Mononuclear cell (primary cell): ENCODE data around the gene WDR37. TPM values are rescaled to one million over a fixed set of nuclear protein-coding genes. Genes with fewer than 3 reads are reported as not detected.

ENCODE experiments used
- H3K27me3 ChIP-seq: 2 replicates; pipeline ENCODE4 v1.6.0; 2011; ENCODE audit warnings: low read length, control low read depth; ENCODE audit not compliant: insufficient read depth
- H3K4me1 ChIP-seq: 2 replicates; pipeline ENCODE4 v1.5.1; 2011; ENCODE audit warnings: mild to moderate bottlenecking, low read length, control low read depth; ENCODE audit not compliant: insufficient read depth
- H3K4me3 ChIP-seq: 2 replicates; pipeline ENCODE4 v1.5.1; 2011; ENCODE audit warnings: mild to moderate bottlenecking, low read length, moderate library complexity
- H3K9me3 ChIP-seq: 2 replicates; pipeline ENCODE4 v1.5.1; 2011; ENCODE audit warnings: low read depth, mild to moderate bottlenecking, control low read depth, low read length
- total RNA-seq: library from RNA; depleted of rRNA; stranded (reverse); fragments of >200 nt; gene quantifications from one replicate; pipeline ENCODE4 v1.2.3, GENCODE V29; 2012

Gene WDR37
- total RNA-seq, 1 donor: 26.6 TPM

GRCh38 chr10:1175956-1176565, 119.9 kb downstream of the WDR37 start:
- Histone ChIP-seq H3K9me3 (no peaks in the 10 kb centered on the region), H3K27me3 (no peaks in the 10 kb centered on the region)

DNA sequence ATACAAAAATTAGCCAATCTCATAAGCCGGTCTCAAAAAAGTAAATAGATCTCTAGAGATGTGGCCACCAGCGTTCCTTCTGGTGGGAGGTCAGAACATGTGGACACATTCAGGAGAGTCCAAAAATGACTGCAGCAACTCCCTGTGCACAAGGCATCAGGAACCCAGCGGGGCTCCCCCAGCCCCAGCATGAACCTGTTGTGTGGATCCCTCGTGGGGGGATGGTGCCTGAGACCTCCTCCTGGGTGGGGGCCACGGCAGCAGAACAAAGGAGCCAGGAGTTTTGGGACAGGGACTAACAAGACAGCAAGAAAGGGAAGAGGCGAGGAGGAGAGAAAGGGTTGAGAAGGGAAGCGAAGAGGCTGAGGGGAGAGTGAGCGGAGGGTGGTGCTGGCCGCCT, 121.8 kb downstream of the WDR37 start:
- Histone ChIP-seq H3K4me3 (no peak overlapping the region), H3K27me3 (no peaks in the 10 kb centered on the region), H3K9me3 (no peaks in the 10 kb centered on the region), H3K4me1 (no peaks in the 10 kb centered on the region)

More at GRCh38 chr10:1175956-1176565, 119.9 kb downstream of the WDR37 start:
- Histone ChIP-seq H3K4me1 (no peaks in the 10 kb centered on the region), H3K4me3 (no peak overlapping the region)

DNA sequence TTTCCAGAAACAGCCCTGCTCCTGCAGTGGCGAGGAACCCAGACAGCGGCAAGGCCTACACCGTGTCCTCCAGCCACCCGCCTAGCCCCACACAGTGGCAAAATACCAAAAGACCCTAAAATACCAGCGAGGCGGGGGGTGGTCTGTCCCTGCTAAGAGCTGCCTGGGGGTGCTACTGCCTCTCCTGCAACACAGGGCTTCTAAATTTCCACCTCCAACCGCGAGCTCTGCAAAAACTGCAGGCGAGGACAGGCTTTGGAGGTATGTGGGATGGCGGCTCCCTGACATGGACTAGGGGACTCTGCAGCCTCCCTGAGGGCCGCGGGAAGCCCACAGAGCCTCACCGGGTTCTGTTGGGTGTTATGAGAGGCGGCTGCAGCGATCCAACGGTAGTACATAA, 122.3 kb downstream of the WDR37 start:
- Histone ChIP-seq H3K9me3 (no peaks in the 10 kb centered on the region), H3K4me3 (no peak overlapping the region), H3K4me1 (no peaks in the 10 kb centered on the region), H3K27me3 (no peaks in the 10 kb centered on the region)

GRCh38 chr10:1179346-1180070, 123.3 kb downstream of the WDR37 start:
- Histone ChIP-seq H3K4me3 (no peak overlapping the region), H3K27me3 (no peaks in the 10 kb centered on the region), H3K4me1 (no peaks in the 10 kb centered on the region), H3K9me3 (no peaks in the 10 kb centered on the region)

DNA sequence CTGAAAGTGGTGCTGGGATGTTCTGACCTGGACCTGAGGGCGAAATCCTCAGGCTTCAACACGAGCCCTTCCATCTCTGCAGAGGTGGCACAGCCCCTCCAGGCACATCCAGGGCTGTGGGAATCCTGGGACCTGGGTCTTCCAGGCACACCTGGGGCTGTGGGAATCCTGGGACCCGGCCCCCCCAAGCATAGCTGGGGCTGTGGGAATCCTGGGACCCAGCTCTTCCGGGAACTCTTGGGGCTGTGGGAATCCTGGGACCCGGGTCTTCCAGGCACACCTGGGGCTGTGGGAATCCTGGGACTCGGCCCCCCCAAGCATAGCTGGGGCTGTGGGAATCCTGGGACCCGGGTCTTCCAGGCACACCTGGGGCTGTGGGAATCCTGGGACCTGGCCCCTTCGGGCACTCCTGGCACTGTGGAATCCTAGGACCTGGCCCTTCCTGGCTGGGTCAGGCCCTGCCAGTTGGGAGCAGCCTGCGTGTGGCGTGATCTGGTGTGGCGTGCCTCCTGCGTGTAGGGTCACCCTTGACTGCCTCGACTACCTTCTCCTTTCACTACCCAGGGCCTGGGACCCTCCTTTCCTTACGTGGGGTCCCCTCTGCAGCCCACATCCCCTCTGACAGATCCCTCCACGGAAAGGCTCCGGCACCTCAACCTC, 124.0 kb downstream of the WDR37 start:
- H3K4me3 ChIP-seq: no peak overlapping the region
- H3K27me3 ChIP-seq: no peaks in the 10 kb centered on the region
- no peaks in the 10 kb centered on the region for H3K9me3 ChIP-seq
- H3K4me1 ChIP-seq: no peaks in the 10 kb centered on the region

DNA sequence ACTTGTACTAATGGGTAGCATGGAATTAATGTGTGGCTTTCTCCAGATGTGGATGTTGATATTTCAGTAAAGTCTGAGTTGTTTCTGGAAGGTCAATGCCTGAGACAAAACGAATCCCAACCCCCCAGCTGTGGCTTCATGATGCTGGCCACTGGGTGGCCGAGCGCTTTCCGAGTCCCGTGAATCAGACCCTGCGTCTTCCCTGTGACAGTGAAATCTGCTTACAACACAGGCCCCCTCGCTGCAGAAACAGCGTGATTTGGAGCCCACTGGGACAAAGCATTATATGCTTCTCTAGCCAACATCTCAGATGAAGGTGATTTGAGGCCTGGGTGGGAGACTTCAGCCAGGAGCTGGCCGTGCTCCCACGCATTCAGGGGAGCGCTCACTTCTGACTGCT, 124.7 kb downstream of the WDR37 start:
- Histone ChIP-seq H3K9me3 (no peaks in the 10 kb centered on the region), H3K4me3 (no peak overlapping the region), H3K4me1 (no peaks in the 10 kb centered on the region), H3K27me3 (no peaks in the 10 kb centered on the region)

Other genes with a start within 250 kb of the WDR37 start
- gene LARP4B, start 124.7 kb upstream of the WDR37 start, total RNA-seq: 13.6 TPM
- gene GTPBP4, start 68.0 kb upstream of the WDR37 start, total RNA-seq: 42.3 TPM
- gene IDI2, start 30.5 kb upstream of the WDR37 start, total RNA-seq: not detected
- gene IDI1, start 7.3 kb upstream of the WDR37 start, total RNA-seq: 180 TPM